ENCODE data around the gene IFIT1.
"Not testable (repeated sequence)": the region's sequence is repeated elsewhere in the genome, so short reads cannot be mapped to it uniquely, and the experiment has no call there.

- TF ChIP-seq, protein P1, sequence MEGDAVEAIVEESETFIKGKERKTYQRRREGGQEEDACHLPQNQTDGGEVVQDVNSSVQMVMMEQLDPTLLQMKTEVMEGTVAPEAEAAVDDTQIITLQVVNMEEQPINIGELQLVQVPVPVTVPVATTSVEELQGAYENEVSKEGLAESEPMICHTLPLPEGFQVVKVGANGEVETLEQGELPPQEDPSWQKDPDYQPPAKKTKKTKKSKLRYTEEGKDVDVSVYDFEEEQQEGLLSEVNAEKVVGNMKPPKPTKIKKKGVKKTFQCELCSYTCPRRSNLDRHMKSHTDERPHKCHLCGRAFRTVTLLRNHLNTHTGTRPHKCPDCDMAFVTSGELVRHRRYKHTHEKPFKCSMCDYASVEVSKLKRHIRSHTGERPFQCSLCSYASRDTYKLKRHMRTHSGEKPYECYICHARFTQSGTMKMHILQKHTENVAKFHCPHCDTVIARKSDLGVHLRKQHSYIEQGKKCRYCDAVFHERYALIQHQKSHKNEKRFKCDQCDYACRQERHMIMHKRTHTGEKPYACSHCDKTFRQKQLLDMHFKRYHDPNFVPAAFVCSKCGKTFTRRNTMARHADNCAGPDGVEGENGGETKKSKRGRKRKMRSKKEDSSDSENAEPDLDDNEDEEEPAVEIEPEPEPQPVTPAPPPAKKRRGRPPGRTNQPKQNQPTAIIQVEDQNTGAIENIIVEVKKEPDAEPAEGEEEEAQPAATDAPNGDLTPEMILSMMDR (IDR thresholded peaks at IDR 0.05), result not testable (repeated sequence)
- TF ChIP-seq POLR2A (IDR thresholded peaks at IDR 0.05), result not testable (repeated sequence)
Observed at GRCh38 chr10:89410551-89410950, 18.1 kb downstream of the IFIT1 start.

Measured in Peyer's patch (tissue), 4 donors.